Measurements from ENCODE around the gene BNC2. TPM values are rescaled to one million over a fixed set of nuclear protein-coding genes. Genes with fewer than 3 reads are reported as not detected.

BNC2 gene
- total and polyA plus RNA-seq, 2 of the 13 experiments (the other 11 are each of a cell fraction or from before 2014, with no cell fraction given) = not detected

DNA sequence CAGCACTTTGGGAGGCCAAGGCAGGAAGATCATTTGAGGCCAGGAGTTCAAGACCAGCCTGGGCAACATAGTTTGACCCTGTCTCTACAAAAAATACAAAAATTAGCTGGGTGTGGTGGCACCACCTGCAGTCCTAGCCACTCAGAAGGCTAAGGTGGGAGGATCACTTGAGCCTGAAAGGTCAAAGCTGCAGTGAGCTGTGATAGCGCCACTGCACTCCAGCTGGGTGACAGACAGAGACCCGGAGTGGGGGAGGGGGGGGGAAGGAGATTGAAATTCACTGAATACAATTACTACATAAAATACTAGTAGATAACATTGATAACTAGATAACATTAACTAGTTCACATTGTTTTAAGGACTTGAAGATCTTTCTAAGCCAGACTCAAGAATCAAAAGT, 345.6 kb downstream of the BNC2 start:
- intact Hi-C loops (cut with micrococcal nuclease; ENCODE audit: unreplicated experiment) = no loop called here
- Histone ChIP-seq H3K36me3 (replicated peaks in 1 of 2; ENCODE audit: control insufficient read depth in 1 of 2, insufficient read depth in 2 of 2, low read length in 2 of 2) (no peaks in the 10 kb centered on the region), H3K4me1 (ENCODE audit: insufficient read depth, low read length) (no peaks in the 10 kb centered on the region), H3K79me2 (ENCODE audit: insufficient read depth, low read length) (no peaks in the 10 kb centered on the region), H4K20me1 (ENCODE audit: insufficient read depth, low read length) (no peaks in the 10 kb centered on the region), H3K4me2 (ENCODE audit: low read depth, low read length) (no peak overlapping the region), H3K4me3 (replicated peaks in 1 of 3; ENCODE audit: insufficient read depth in 1 of 3, low read depth in 2 of 3, low read length in 3 of 3) (no peak overlapping the region), H2AFZ (ENCODE audit: low read length) (no peak overlapping the region), H3K9ac (ENCODE audit: insufficient read depth, low read depth, low read length) (no peak overlapping the region), H3K27ac (ENCODE audit: extremely low read length, insufficient read depth, low read length) (no peak overlapping the region), H3K27me3 (ENCODE audit: control insufficient read depth in 1 of 2, insufficient read depth in 2 of 2, low read length in 2 of 2) (peaks cover 0 to 11% of the 10 kb centered on the region in 2 experiments; a peak in 2 of 5 replicates), H3K9me3 (ENCODE audit: low read length) (no peaks in the 10 kb centered on the region)
- TF ChIP-seq, protein P1, sequence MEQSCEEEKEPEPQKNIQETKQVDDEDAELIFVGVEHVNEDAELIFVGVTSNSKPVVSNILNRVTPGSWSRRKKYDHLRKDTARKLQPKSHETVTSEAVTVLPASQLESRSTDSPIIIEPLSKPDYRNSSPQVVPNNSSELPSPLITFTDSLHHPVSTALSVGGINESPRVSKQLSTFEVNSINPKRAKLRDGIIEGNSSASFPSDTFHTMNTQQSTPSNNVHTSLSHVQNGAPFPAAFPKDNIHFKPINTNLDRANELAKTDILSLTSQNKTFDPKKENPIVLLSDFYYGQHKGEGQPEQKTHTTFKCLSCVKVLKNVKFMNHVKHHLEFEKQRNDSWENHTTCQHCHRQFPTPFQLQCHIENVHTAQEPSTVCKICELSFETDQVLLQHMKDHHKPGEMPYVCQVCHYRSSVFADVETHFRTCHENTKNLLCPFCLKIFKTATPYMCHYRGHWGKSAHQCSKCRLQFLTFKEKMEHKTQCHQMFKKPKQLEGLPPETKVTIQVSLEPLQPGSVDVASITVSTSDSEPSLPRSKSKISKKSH (CRISPR knock-in tag; IDR thresholded peaks at IDR 0.05; ENCODE audit: borderline replicate concordance) = no peak
- TF ChIP-seq, protein P2, sequence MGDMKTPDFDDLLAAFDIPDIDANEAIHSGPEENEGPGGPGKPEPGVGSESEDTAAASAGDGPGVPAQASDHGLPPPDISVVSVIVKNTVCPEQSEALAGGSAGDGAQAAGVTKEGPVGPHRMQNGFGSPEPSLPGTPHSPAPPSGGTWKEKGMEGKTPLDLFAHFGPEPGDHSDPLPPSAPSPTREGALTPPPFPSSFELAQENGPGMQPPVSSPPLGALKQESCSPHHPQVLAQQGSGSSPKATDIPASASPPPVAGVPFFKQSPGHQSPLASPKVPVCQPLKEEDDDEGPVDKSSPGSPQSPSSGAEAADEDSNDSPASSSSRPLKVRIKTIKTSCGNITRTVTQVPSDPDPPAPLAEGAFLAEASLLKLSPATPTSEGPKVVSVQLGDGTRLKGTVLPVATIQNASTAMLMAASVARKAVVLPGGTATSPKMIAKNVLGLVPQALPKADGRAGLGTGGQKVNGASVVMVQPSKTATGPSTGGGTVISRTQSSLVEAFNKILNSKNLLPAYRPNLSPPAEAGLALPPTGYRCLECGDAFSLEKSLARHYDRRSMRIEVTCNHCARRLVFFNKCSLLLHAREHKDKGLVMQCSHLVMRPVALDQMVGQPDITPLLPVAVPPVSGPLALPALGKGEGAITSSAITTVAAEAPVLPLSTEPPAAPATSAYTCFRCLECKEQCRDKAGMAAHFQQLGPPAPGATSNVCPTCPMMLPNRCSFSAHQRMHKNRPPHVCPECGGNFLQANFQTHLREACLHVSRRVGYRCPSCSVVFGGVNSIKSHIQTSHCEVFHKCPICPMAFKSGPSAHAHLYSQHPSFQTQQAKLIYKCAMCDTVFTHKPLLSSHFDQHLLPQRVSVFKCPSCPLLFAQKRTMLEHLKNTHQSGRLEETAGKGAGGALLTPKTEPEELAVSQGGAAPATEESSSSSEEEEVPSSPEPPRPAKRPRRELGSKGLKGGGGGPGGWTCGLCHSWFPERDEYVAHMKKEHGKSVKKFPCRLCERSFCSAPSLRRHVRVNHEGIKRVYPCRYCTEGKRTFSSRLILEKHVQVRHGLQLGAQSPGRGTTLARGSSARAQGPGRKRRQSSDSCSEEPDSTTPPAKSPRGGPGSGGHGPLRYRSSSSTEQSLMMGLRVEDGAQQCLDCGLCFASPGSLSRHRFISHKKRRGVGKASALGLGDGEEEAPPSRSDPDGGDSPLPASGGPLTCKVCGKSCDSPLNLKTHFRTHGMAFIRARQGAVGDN (CRISPR knock-in tag; IDR thresholded peaks at IDR 0.05) = no peak
- no peak for TF ChIP-seq RELA (CRISPR knock-in tag; IDR thresholded peaks at IDR 0.05)
- TF ChIP-seq ZNF335 (CRISPR knock-in tag; IDR thresholded peaks at IDR 0.05) = no peak
- no peak for TF ChIP-seq MYC (CRISPR knock-in tag; IDR thresholded peaks at IDR 0.05; ENCODE audit: borderline replicate concordance)
- no peak for TF ChIP-seq RXRA (CRISPR knock-in tag; IDR thresholded peaks at IDR 0.05)
- no peak for DNase-seq (ENCODE audit: low spot score)
- in situ Hi-C loops (cut with HindIII; ENCODE audit: extremely low pct_ligation_motif_present, low pct_unique_long_range_greater_than_20kb) = no loop called here
- ATAC-seq = no peak
- POLR2A ChIA-PET = no interaction called here
- CTCF ChIA-PET (ENCODE audit: low intra/inter-chr PET ratio, low total read pairs) = no interaction called here
- BruUV-seq (replicated peaks) = no TSS peak
- WGBS (ENCODE audit: low lambda C conversion rate) = 9% methylated on average over 2 of the region's 2 CpGs
- no peak for FAIRE-seq
